ENCODE measurements around the gene ZNHIT3.

DNA sequence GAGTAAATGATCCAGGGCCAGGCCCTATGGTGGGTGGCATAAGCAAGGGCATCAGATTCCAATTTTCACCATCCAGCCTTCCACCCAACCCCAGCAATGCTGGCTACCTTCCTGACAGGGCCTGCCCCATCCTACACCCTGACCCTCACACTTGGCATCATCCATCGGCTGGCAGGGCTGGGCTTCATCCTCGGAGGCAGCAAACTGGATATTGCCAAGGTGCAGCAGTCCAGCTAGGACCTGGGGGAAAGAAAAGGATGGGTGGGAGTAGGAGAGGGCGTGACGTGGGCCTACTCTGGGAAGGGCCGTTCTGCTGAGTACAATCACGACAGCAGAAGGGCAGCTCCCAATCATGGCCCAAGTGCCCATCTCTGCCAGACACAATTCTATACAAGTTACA is 24.7 kb downstream of the ZNHIT3 start:
- no peak for TF ChIP-seq CEBPB (IDR thresholded peaks at IDR 0.05; ENCODE audit: borderline replicate concordance in 1 of 2, low read depth in 2 of 2, low read length in 2 of 2)
- TF ChIP-seq NR2F1 (conservative IDR thresholded peaks at IDR 0.05): no peak
